Natural killer cell (primary cell): Measurements from ENCODE around the gene TRIM2. TPM values are rescaled to one million over a fixed set of nuclear protein-coding genes. Genes with fewer than 3 reads are reported as not detected.

Experiments
- ATAC-seq, 3 donors: fragments of 150-1000 bp in 2 of 3; fragments of 200-7000 bp in 1 of 3; cut with Tn5 transposase; 1 replicate in 1 of 3; 2 replicates in 2 of 3; pipeline ENCODE4 v1.10.0; 2021; ENCODE audit warnings: mild to moderate bottlenecking in 2 of 3, moderate library complexity in 2 of 3
- DNase-seq, 2 donors: peaks; one replicate each; pipeline versions ENCODE4 v3.0.0 to v3.0.0-alpha.2; 2013 to 2021; ENCODE audit warnings: mixed read lengths in 1 of 2
- H3K27ac ChIP-seq: one replicate; pipeline ENCODE4 v1.5.1; 2013; ENCODE audit warnings: mild to moderate bottlenecking, low read length
- H3K27me3 ChIP-seq: one replicate; pipeline ENCODE4 v1.6.1; 2013; ENCODE audit warnings: low read length; ENCODE audit not compliant: control insufficient read depth, insufficient read depth
- H3K36me3 ChIP-seq: one replicate; pipeline ENCODE4 v1.6.1; 2013; ENCODE audit warnings: low read length; ENCODE audit not compliant: control insufficient read depth, insufficient read depth
- H3K4me1 ChIP-seq: one replicate; pipeline ENCODE4 v1.6.1; 2013; ENCODE audit warnings: low read length; ENCODE audit not compliant: control insufficient read depth, insufficient read depth
- H3K4me3 ChIP-seq: one replicate; pipeline ENCODE4 v1.5.1; 2013; ENCODE audit warnings: low read length
- H3K9me3 ChIP-seq: one replicate; pipeline ENCODE4 v1.6.1; 2013; ENCODE audit warnings: low read length; ENCODE audit not compliant: control insufficient read depth, insufficient read depth
- H3K27ac Mint-ChIP-seq, 2 donors: one replicate each; pipeline ENCODE4 v1.8.0; 2022; ENCODE audit warnings: mild to moderate bottlenecking in 2 of 2, mixed read lengths in 2 of 2, moderate library complexity in 1 of 2
- H3K27me3 Mint-ChIP-seq, 2 donors: one replicate each; pipeline ENCODE4 v1.8.0; 2022; ENCODE audit warnings: low read depth in 2 of 2, mixed read lengths in 2 of 2
- H3K36me3 Mint-ChIP-seq: one replicate; pipeline ENCODE4 v1.8.0; 2022; ENCODE audit warnings: mixed read lengths
- H3K4me1 Mint-ChIP-seq, 2 donors: one replicate each; pipeline ENCODE4 v1.8.0; 2022; ENCODE audit warnings: mixed read lengths in 2 of 2
- H3K4me3 Mint-ChIP-seq: one replicate; pipeline ENCODE4 v1.8.0; 2022; ENCODE audit warnings: mild to moderate bottlenecking, moderate library complexity, mixed read lengths
- H3K9me3 Mint-ChIP-seq, 2 donors: one replicate each; pipeline ENCODE4 v1.8.0; 2022; ENCODE audit warnings: mixed read lengths in 2 of 2
- CTCF ChIP-seq: fragments of 200-600 bp; IDR thresholded peaks from one replicate; pipeline ENCODE4 v1.8.0; 2022; ENCODE audit warnings: antibody characterized with exemption
- WGBS: methylation state at CpG from one replicate; pipeline ENCODE4 v1.1.7; 2013; ENCODE audit warnings: missing lambda C conversion rate; ENCODE audit not compliant: insufficient coverage; 5-methylcytosine and 5-hydroxymethylcytosine counted together
- intact Hi-C: fragments of 100-400 bp; cut with micrococcal nuclease; formaldehyde crosslinking; loops from one replicate; pipeline ENCODE4 v1.14.2; 2022
- total RNA-seq, 4 donors: library from RNA; stranded (reverse); fragments of 120-200 nt in 1 of 4; gene quantifications; one replicate each; pipeline versions ENCODE4 v1.2.3 to v1.2.4, GENCODE V29; 2013 to 2022

TRIM2 gene
- total RNA-seq, 3 donors from 2014 or later (not counting 1 experiment from before 2014, with no cell fraction given) = 0.11 TPM; not detected in 2

- Mint-ChIP-seq H3K4me3 (peak overlapping the region; percentile 87), H3K27ac (no peak overlapping the region), H3K4me1 (peaks cover 12 to 15% of the 10 kb centered on the region in 2 donors), H3K27me3 (peaks cover 40 to 49% of the 10 kb centered on the region in 2 donors), H3K9me3 (no peaks in the 10 kb centered on the region), H3K36me3 (peaks cover 12% of the 10 kb centered on the region)
- DNase-seq = no peak
- ATAC-seq = no peak
- Histone ChIP-seq H3K9me3 (no peaks in the 10 kb centered on the region), H3K36me3 (no peaks in the 10 kb centered on the region), H3K27ac (no peak overlapping the region), H3K4me3 (no peak overlapping the region), H3K4me1 (peaks cover 15% of the 10 kb centered on the region), H3K27me3 (peaks cover 15% of the 10 kb centered on the region)
- intact Hi-C loops = no loop called here
- WGBS = 100% methylated on average over 1 of the region's 1 CpG
- TF ChIP-seq CTCF = no peak
These were observed 19.7 kb downstream of the TRIM2 start for GRCh38 chr4:153223930-153224329.

GRCh38 chr4:153224474-153224873, 20.2 kb downstream of the TRIM2 start:
- no peak for TF ChIP-seq CTCF
- H3K4me1 Mint-ChIP-seq = peaks cover 12 to 15% of the 10 kb centered on the region in 2 donors
- H3K9me3 ChIP-seq = no peaks in the 10 kb centered on the region
- 91% methylated on average over 1 of the region's 1 CpG for WGBS
- peaks cover 13% of the 10 kb centered on the region for H3K27me3 ChIP-seq
- DNase-seq (no peak), ATAC-seq (no peak)
- H3K9me3 Mint-ChIP-seq = no peaks in the 10 kb centered on the region
- H3K36me3 ChIP-seq = no peaks in the 10 kb centered on the region
- H3K27me3 Mint-ChIP-seq = peaks cover 39 to 47% of the 10 kb centered on the region in 2 donors
- peaks cover 12% of the 10 kb centered on the region for H3K36me3 Mint-ChIP-seq
- H3K4me3 Mint-ChIP-seq = peak overlapping the region; percentile 87
- peaks cover 15% of the 10 kb centered on the region for H3K4me1 ChIP-seq
- H3K27ac ChIP-seq = no peak overlapping the region
- H3K4me3 ChIP-seq = no peak overlapping the region
- intact Hi-C loops = no loop called here
- no peak overlapping the region for H3K27ac Mint-ChIP-seq

GRCh38 chr4:153227469-153228075, 23.3 kb downstream of the TRIM2 start:
- Mint-ChIP-seq H3K27me3 (peaks cover 40 to 48% of the 10 kb centered on the region in 2 donors), H3K4me1 (peaks cover 7% of the 10 kb centered on the region in 2 donors), H3K9me3 (no peaks in the 10 kb centered on the region), H3K4me3 (no peak overlapping the region), H3K27ac (no peak overlapping the region), H3K36me3 (peaks cover 12% of the 10 kb centered on the region)
- intact Hi-C loops = no loop called here
- DNase-seq = no peak
- WGBS = 88% methylated on average over 7 of the region's 7 CpGs
- Histone ChIP-seq H3K4me1 (peaks cover 8% of the 10 kb centered on the region), H3K9me3 (no peaks in the 10 kb centered on the region), H3K4me3 (no peak overlapping the region), H3K36me3 (no peaks in the 10 kb centered on the region), H3K27me3 (peaks cover 13% of the 10 kb centered on the region), H3K27ac (no peak overlapping the region)
- no peak for TF ChIP-seq CTCF
- ATAC-seq = no peak
